Measurements from ENCODE around the gene CCDC122. TPM values are rescaled to one million over a fixed set of nuclear protein-coding genes. Genes with fewer than 3 reads are reported as not detected.
A peak's percentile ranks its signal among the peaks of the same experiment; 100 is the strongest.

The CCDC122 gene
- total and polyA plus RNA-seq, 2 donors from 2014 or later, result 4.3 to 11.7 TPM

GRCh38 chr13:43880214-43880855, 795 bp upstream of the CCDC122 start:
- no peaks in the 10 kb centered on the region for H3K9me3 ChIP-seq (ENCODE audit: control insufficient read depth in 2 of 3, insufficient read depth in 1 of 3, low read length in 3 of 3)
- intact Hi-C loops (cut with DNase I), result no loop called here
- peak overlapping the region in 2 of 3 donors; percentile 48 to 81 for H3K9ac ChIP-seq (ENCODE audit: low read length in 3 of 3)
- DNase-seq, result peak in 2 of 5 donors; percentile 13 to 23
- no peaks in the 10 kb centered on the region for H3K36me3 ChIP-seq (ENCODE audit: control insufficient read depth in 2 of 3, insufficient read depth in 3 of 3, low read length in 3 of 3)
- peak overlapping the region; percentile 28 to 95 for H3K27ac ChIP-seq (ENCODE audit: low read depth in 2 of 2, low read length in 2 of 2)
- H3K27me3 ChIP-seq (ENCODE audit: control insufficient read depth, insufficient read depth, low read length), result no peaks in the 10 kb centered on the region
- no peak for FAIRE-seq
- TF ChIP-seq CTCF (IDR thresholded peaks at IDR 0.05; ENCODE audit: borderline replicate concordance, extremely low read depth, insufficient read depth), result no peak
- H3K4me1 ChIP-seq (ENCODE audit: control insufficient read depth in 2 of 3, insufficient read depth in 2 of 3, low read depth in 1 of 3, low read length in 3 of 3), result peaks cover 0 to 7% (median 5%) of the 10 kb centered on the region in 3 donors
- peak overlapping the region; percentile 53 to 85 (median 57) for H3K4me3 ChIP-seq (ENCODE audit: low read length in 3 of 3)

GRCh38 chr13:43879755-43880181, 228 bp upstream of the CCDC122 start, which contains the start of gene LACC1:
Gene LACC1, plus strand, starts transcription at chr13:43879904. Its CDS starts 1,082 bp downstream, at chr13:43880986.
- FAIRE-seq, result no peak
- intact Hi-C loops (cut with DNase I), result loop anchor here (10.0 kb wide), 1 partner anchor 795 kb away; no protein-coding TSS in a partner anchor

GRCh38 chr13:43877766-43878165, 1.8 kb downstream of the CCDC122 start:
- TF ChIP-seq CTCF (IDR thresholded peaks at IDR 0.05; ENCODE audit: borderline replicate concordance, extremely low read depth, insufficient read depth), result no peak
- Histone ChIP-seq H3K4me1 (ENCODE audit: control insufficient read depth in 2 of 3, insufficient read depth in 2 of 3, low read depth in 1 of 3, low read length in 3 of 3) (peaks cover 0 to 7% (median 5%) of the 10 kb centered on the region in 3 donors), H3K9ac (ENCODE audit: low read length in 3 of 3) (no peak overlapping the region), H3K36me3 (ENCODE audit: control insufficient read depth in 2 of 3, insufficient read depth in 3 of 3, low read length in 3 of 3) (no peaks in the 10 kb centered on the region), H3K4me3 (ENCODE audit: low read length in 3 of 3) (no peak overlapping the region), H3K27ac (ENCODE audit: low read depth in 2 of 2, low read length in 2 of 2) (no peak overlapping the region), H3K9me3 (ENCODE audit: control insufficient read depth in 2 of 3, insufficient read depth in 1 of 3, low read length in 3 of 3) (no peaks in the 10 kb centered on the region), H3K27me3 (ENCODE audit: control insufficient read depth, insufficient read depth, low read length) (no peaks in the 10 kb centered on the region)
- DNase-seq, result no peak
- FAIRE-seq, result no peak
- intact Hi-C loops (cut with DNase I), result loop anchor here (10.0 kb wide), 1 partner anchor 793 kb away; no protein-coding TSS in a partner anchor

More at GRCh38 chr13:43879755-43880181, 228 bp upstream of the CCDC122 start, which contains the start of gene LACC1:
- Histone ChIP-seq H3K9me3 (ENCODE audit: control insufficient read depth in 2 of 3, insufficient read depth in 1 of 3, low read length in 3 of 3) (no peaks in the 10 kb centered on the region), H3K4me3 (ENCODE audit: low read length in 3 of 3) (peak within 1 kb of the TSS; percentile 53 to 85 (median 57)), H3K4me1 (ENCODE audit: control insufficient read depth in 2 of 3, insufficient read depth in 2 of 3, low read depth in 1 of 3, low read length in 3 of 3) (peaks cover 0 to 7% (median 5%) of the 10 kb centered on the region in 3 donors), H3K27ac (ENCODE audit: low read depth in 2 of 2, low read length in 2 of 2) (peak within 1 kb of the TSS; percentile 95 to 97), H3K27me3 (ENCODE audit: control insufficient read depth, insufficient read depth, low read length) (no peaks in the 10 kb centered on the region), H3K9ac (ENCODE audit: low read length in 3 of 3) (peak within 1 kb of the TSS; percentile 48 to 81 (median 50)), H3K36me3 (ENCODE audit: control insufficient read depth in 2 of 3, insufficient read depth in 3 of 3, low read length in 3 of 3) (no peaks in the 10 kb centered on the region)
- TF ChIP-seq CTCF (IDR thresholded peaks at IDR 0.05; ENCODE audit: borderline replicate concordance, extremely low read depth, insufficient read depth), result no peak
- DNase-seq, result peak in 1 of 5 donors; percentile 87

Measured in kidney (tissue), 14 donors.